Ishikawa (cell line): Measurements from ENCODE around the gene MBTPS2.

Experiments
- CEBPB ChIP-seq: IDR thresholded peaks from 2 replicates; pipeline ENCODE4 v1.6.1; 2012
- CREB1 ChIP-seq: IDR thresholded peaks from 2 replicates; pipeline ENCODE4 v1.6.1; 2012; ENCODE audit warnings: low read depth
- EGR1 ChIP-seq: IDR thresholded peaks from 2 replicates; pipeline ENCODE4 v1.6.1; 2012
- EP300 ChIP-seq: IDR thresholded peaks from 2 replicates; pipeline ENCODE4 v1.6.1; 2012; ENCODE audit warnings: borderline replicate concordance
- FOXM1 ChIP-seq: IDR thresholded peaks from 2 replicates; pipeline ENCODE4 v1.6.1; 2012; ENCODE audit warnings: low read depth, borderline replicate concordance
- RAD21 ChIP-seq: IDR thresholded peaks from 2 replicates; pipeline ENCODE4 v1.6.1; 2012; ENCODE audit warnings: low read depth
- TCF12 ChIP-seq: IDR thresholded peaks from 2 replicates; pipeline ENCODE4 v1.6.1; 2012; ENCODE audit warnings: low read depth
- TEAD4 ChIP-seq: IDR thresholded peaks from 2 replicates; pipeline ENCODE4 v1.6.1; 2012
- ZBTB7A ChIP-seq: IDR thresholded peaks from 2 replicates; pipeline ENCODE4 v1.6.1; 2012; ENCODE audit warnings: low read depth
- TF ChIP-seq, protein P1 (sequence below): IDR thresholded peaks from 2 replicates; pipeline ENCODE4 v1.6.1; 2012
- TF ChIP-seq, protein P2 (sequence below): IDR thresholded peaks from 2 replicates; pipeline ENCODE4 v1.6.1; 2012; ENCODE audit warnings: low read depth, mild to moderate bottlenecking

DNA sequence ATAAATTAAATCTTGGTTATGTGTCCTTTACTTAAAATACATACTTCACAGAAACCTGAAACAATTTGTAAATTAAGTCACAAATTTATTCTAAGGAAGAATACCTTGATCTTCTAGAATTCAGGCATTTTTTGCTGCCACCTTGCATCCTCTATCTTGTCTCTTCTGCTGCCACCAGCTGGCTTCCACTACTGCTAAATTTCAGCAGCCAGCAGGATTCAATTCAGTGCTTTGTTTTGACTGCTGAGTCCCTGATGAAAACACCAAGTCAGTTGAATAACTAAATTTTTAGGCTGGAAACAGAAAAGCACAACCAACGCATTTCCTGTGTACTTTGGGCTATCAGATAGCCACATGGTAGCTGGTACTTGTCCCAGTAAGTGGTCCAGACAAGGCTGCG, 2.4 kb upstream of the MBTPS2 start:
- no peak for TF ChIP-seq EP300
- TF ChIP-seq CEBPB, result no peak
- TF ChIP-seq, protein P1, sequence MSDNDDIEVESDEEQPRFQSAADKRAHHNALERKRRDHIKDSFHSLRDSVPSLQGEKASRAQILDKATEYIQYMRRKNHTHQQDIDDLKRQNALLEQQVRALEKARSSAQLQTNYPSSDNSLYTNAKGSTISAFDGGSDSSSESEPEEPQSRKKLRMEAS, result no peak
- no peak for TF ChIP-seq EGR1
- TF ChIP-seq, protein P2, sequence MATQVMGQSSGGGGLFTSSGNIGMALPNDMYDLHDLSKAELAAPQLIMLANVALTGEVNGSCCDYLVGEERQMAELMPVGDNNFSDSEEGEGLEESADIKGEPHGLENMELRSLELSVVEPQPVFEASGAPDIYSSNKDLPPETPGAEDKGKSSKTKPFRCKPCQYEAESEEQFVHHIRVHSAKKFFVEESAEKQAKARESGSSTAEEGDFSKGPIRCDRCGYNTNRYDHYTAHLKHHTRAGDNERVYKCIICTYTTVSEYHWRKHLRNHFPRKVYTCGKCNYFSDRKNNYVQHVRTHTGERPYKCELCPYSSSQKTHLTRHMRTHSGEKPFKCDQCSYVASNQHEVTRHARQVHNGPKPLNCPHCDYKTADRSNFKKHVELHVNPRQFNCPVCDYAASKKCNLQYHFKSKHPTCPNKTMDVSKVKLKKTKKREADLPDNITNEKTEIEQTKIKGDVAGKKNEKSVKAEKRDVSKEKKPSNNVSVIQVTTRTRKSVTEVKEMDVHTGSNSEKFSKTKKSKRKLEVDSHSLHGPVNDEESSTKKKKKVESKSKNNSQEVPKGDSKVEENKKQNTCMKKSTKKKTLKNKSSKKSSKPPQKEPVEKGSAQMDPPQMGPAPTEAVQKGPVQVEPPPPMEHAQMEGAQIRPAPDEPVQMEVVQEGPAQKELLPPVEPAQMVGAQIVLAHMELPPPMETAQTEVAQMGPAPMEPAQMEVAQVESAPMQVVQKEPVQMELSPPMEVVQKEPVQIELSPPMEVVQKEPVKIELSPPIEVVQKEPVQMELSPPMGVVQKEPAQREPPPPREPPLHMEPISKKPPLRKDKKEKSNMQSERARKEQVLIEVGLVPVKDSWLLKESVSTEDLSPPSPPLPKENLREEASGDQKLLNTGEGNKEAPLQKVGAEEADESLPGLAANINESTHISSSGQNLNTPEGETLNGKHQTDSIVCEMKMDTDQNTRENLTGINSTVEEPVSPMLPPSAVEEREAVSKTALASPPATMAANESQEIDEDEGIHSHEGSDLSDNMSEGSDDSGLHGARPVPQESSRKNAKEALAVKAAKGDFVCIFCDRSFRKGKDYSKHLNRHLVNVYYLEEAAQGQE, result no peak
- TF ChIP-seq TCF12, result no peak
- TF ChIP-seq ZBTB7A, result no peak
- no peak for TF ChIP-seq CREB1
- TF ChIP-seq RAD21, result no peak
- no peak for TF ChIP-seq FOXM1
- no peak for TF ChIP-seq TEAD4
